ENCODE measurements around the gene AUTS2. TPM values are rescaled to one million over a fixed set of nuclear protein-coding genes. Genes with fewer than 3 reads are reported as not detected.

AUTS2 gene
- total RNA-seq, 1 donor from 2014 or later, result 80.6 TPM

GRCh38 chr7:70836279-70836678 lies 1238.0 kb downstream of the AUTS2 start:
- H3K4me1 Mint-ChIP-seq (ENCODE audit: unreplicated experiment), result no peaks in the 10 kb centered on the region
- DNase-seq (ENCODE audit: extremely low spot score, unreplicated experiment), result no peak
- H3K9me3 Mint-ChIP-seq (ENCODE audit: unreplicated experiment), result no peaks in the 10 kb centered on the region
- TF ChIP-seq CTCF (IDR thresholded peaks at IDR 0.05), result no peak
- H3K4me3 Mint-ChIP-seq (ENCODE audit: unreplicated experiment), result no peak overlapping the region
- H3K27ac Mint-ChIP-seq (ENCODE audit: unreplicated experiment), result no peak overlapping the region
- no peaks in the 10 kb centered on the region for H3K36me3 Mint-ChIP-seq (ENCODE audit: unreplicated experiment)
- peaks cover 6% of the 10 kb centered on the region for H3K27me3 Mint-ChIP-seq (ENCODE audit: unreplicated experiment)

- H3K36me3 Mint-ChIP-seq (ENCODE audit: unreplicated experiment), result no peaks in the 10 kb centered on the region
- peaks cover 6% of the 10 kb centered on the region for H3K27me3 Mint-ChIP-seq (ENCODE audit: unreplicated experiment)
- H3K9me3 Mint-ChIP-seq (ENCODE audit: unreplicated experiment), result no peaks in the 10 kb centered on the region
- no peak overlapping the region for H3K4me3 Mint-ChIP-seq (ENCODE audit: unreplicated experiment)
- DNase-seq (ENCODE audit: extremely low spot score, unreplicated experiment), result peak; percentile 64
- H3K27ac Mint-ChIP-seq (ENCODE audit: unreplicated experiment), result no peak overlapping the region
- H3K4me1 Mint-ChIP-seq (ENCODE audit: unreplicated experiment), result no peaks in the 10 kb centered on the region
- TF ChIP-seq CTCF (IDR thresholded peaks at IDR 0.05), result no peak
Measured at GRCh38 chr7:70836946-70837345, 1238.7 kb downstream of the AUTS2 start.

- no peak overlapping the region for H3K27ac Mint-ChIP-seq (ENCODE audit: unreplicated experiment)
- no peaks in the 10 kb centered on the region for H3K9me3 Mint-ChIP-seq (ENCODE audit: unreplicated experiment)
- H3K4me1 Mint-ChIP-seq (ENCODE audit: unreplicated experiment), result no peaks in the 10 kb centered on the region
- no peaks in the 10 kb centered on the region for H3K36me3 Mint-ChIP-seq (ENCODE audit: unreplicated experiment)
- peak; percentile 72 for DNase-seq (ENCODE audit: extremely low spot score, unreplicated experiment)
- H3K27me3 Mint-ChIP-seq (ENCODE audit: unreplicated experiment), result peaks cover 11% of the 10 kb centered on the region
- H3K4me3 Mint-ChIP-seq (ENCODE audit: unreplicated experiment), result no peak overlapping the region
- TF ChIP-seq CTCF (IDR thresholded peaks at IDR 0.05), result no peak
Measured at GRCh38 chr7:70837589-70837988, 1239.3 kb downstream of the AUTS2 start.

GRCh38 chr7:70838292-70838907 lies 1240.1 kb downstream of the AUTS2 start:
- no peak for TF ChIP-seq CTCF (IDR thresholded peaks at IDR 0.05)
- no peak overlapping the region for H3K27ac Mint-ChIP-seq (ENCODE audit: unreplicated experiment)
- no peaks in the 10 kb centered on the region for H3K4me1 Mint-ChIP-seq (ENCODE audit: unreplicated experiment)
- no peak overlapping the region for H3K4me3 Mint-ChIP-seq (ENCODE audit: unreplicated experiment)
- DNase-seq (ENCODE audit: extremely low spot score, unreplicated experiment), result peak; percentile 77
- H3K9me3 Mint-ChIP-seq (ENCODE audit: unreplicated experiment), result no peaks in the 10 kb centered on the region
- peaks cover 11% of the 10 kb centered on the region for H3K27me3 Mint-ChIP-seq (ENCODE audit: unreplicated experiment)
- H3K36me3 Mint-ChIP-seq (ENCODE audit: unreplicated experiment), result no peaks in the 10 kb centered on the region
